Nephron progenitor cell (in vitro differentiated cells): ENCODE measurements around the gene NET1.

ENCODE experiments used
- DNase-seq: peaks from one replicate; pipeline ENCODE4 v3.0.0; 2021
- H3K27ac Mint-ChIP-seq: 2 replicates; pipeline ENCODE4 v1.8.0; 2021; ENCODE audit warnings: mild to moderate bottlenecking, moderate library complexity, mixed read lengths
- H3K27me3 Mint-ChIP-seq: 2 replicates; pipeline ENCODE4 v1.8.0; 2021; ENCODE audit warnings: mild to moderate bottlenecking, low read depth, mixed read lengths; ENCODE audit not compliant: poor library complexity
- H3K36me3 Mint-ChIP-seq: 2 replicates; pipeline ENCODE4 v1.8.0; 2021; ENCODE audit warnings: low read depth, mixed read lengths
- H3K4me1 Mint-ChIP-seq: 2 replicates; pipeline ENCODE4 v1.8.0; 2021; ENCODE audit warnings: mixed read lengths
- H3K4me3 Mint-ChIP-seq: 2 replicates; pipeline ENCODE4 v1.8.0; 2021; ENCODE audit warnings: mild to moderate bottlenecking, moderate library complexity, mixed read lengths
- H3K9me3 Mint-ChIP-seq: 2 replicates; pipeline ENCODE4 v1.8.0; 2021; ENCODE audit warnings: mild to moderate bottlenecking, moderate library complexity, mixed read lengths
- CTCF ChIP-seq: fragments of 200-600 bp; sonication (generic); IDR thresholded peaks from 2 replicates; pipeline ENCODE4 v1.5.0; 2021; ENCODE audit warnings: antibody characterized with exemption

The NET1 gene

GRCh38 chr10:5502571-5503476 lies 90.5 kb downstream of the NET1 start:
- Mint-ChIP-seq H3K9me3 (no peaks in the 10 kb centered on the region), H3K4me3 (no peak overlapping the region), H3K27me3 (peaks cover 4% of the 10 kb centered on the region), H3K27ac (no peak overlapping the region), H3K36me3 (no peaks in the 10 kb centered on the region), H3K4me1 (peaks cover 11% of the 10 kb centered on the region)
- no peak for DNase-seq
- TF ChIP-seq CTCF = no peak

DNA sequence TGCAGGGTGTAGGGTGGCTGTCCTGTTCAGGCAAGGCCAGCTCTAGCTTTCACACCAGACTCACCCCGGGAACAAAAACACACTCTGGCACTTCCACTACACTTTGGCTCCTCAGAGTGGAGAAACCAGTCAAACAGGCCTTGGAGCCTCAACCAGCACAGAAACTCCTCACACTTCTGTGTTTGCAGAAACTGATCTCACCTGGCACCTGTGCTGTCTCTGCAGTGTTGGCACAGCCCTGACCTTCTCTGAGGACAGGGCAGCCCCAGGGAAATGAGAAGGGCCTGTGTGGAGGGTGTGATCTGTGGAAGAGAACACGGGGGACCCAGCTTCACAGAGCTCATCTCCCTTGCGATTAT lies 91.1 kb downstream of the NET1 start:
- Mint-ChIP-seq H3K27me3 (peaks cover 4% of the 10 kb centered on the region), H3K4me3 (no peak overlapping the region), H3K9me3 (no peaks in the 10 kb centered on the region), H3K27ac (no peak overlapping the region), H3K4me1 (peaks cover 11% of the 10 kb centered on the region), H3K36me3 (no peaks in the 10 kb centered on the region)
- DNase-seq = no peak
- no peak for TF ChIP-seq CTCF

- H3K4me3 Mint-ChIP-seq = no peak overlapping the region
Observed at GRCh38 chr10:5504146-5505072, 92.1 kb downstream of the NET1 start.

GRCh38 chr10:5506246-5506645 lies 93.9 kb downstream of the NET1 start:
- H3K4me3 Mint-ChIP-seq = no peak overlapping the region
- H3K27ac Mint-ChIP-seq = no peak overlapping the region
- H3K9me3 Mint-ChIP-seq = no peaks in the 10 kb centered on the region
- no peaks in the 10 kb centered on the region for H3K36me3 Mint-ChIP-seq
- peaks cover 11% of the 10 kb centered on the region for H3K4me1 Mint-ChIP-seq
- no peak for DNase-seq
- peaks cover 4% of the 10 kb centered on the region for H3K27me3 Mint-ChIP-seq
- no peak for TF ChIP-seq CTCF

More at GRCh38 chr10:5504146-5505072, 92.1 kb downstream of the NET1 start:
- H3K27me3 Mint-ChIP-seq = peaks cover 4% of the 10 kb centered on the region
- H3K9me3 Mint-ChIP-seq = no peaks in the 10 kb centered on the region
- H3K36me3 Mint-ChIP-seq = no peaks in the 10 kb centered on the region
- no peak overlapping the region for H3K27ac Mint-ChIP-seq
- no peak for DNase-seq
- H3K4me1 Mint-ChIP-seq = peaks cover 16% of the 10 kb centered on the region
- no peak for TF ChIP-seq CTCF

- peaks cover 4% of the 10 kb centered on the region for H3K27me3 Mint-ChIP-seq
- DNase-seq = no peak
- no peak overlapping the region for H3K27ac Mint-ChIP-seq
- no peak for TF ChIP-seq CTCF
- H3K36me3 Mint-ChIP-seq = no peaks in the 10 kb centered on the region
- H3K4me3 Mint-ChIP-seq = no peak overlapping the region
- H3K9me3 Mint-ChIP-seq = no peaks in the 10 kb centered on the region
- peaks cover 12% of the 10 kb centered on the region for H3K4me1 Mint-ChIP-seq
Observed at GRCh38 chr10:5506751-5507648, 94.6 kb downstream of the NET1 start.
